ENCODE data around the gene TSEN15.
"Not testable (repeated sequence)": the region's sequence is repeated elsewhere in the genome, so short reads cannot be mapped to it uniquely, and the experiment has no call there.

The TSEN15 gene

GRCh38 chr1:184056921-184057555 is 5.5 kb downstream of the TSEN15 start:
- ATAC-seq: no peak

GRCh38 chr1:184059887-184060286 is 8.4 kb downstream of the TSEN15 start:
- ATAC-seq: no peak

GRCh38 chr1:184060316-184060715 is 8.8 kb downstream of the TSEN15 start:
- no peak for ATAC-seq

DNA sequence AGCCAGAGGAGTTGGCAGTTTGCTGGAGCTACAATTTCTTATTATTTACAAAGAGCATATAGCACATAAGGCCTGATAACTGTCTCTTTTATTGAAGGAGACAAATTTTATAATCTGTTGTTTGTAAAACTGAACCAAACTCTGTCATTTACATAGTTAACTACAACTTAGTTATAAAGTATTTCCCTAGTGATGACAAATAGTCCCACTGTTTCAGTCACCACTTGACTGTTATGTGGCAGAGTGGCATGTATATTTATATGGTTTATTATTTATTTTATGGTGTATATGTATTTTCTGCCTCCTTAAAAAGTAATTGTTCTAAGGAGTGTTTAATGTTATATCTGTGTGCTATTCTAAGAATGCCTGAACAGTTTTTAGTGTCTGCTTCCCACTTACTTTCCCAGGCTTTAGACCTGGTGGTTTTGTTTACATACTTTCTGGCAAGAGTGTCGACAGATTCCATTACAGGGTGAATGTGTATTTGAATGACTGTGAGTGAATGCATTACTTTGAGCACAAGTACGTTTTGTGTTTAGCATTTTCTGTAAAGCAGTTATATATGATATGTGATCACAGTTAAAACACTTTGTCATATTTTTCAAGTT is 10.0 kb downstream of the TSEN15 start:
- no peak for ATAC-seq

GRCh38 chr1:184062640-184063286 is 11.2 kb downstream of the TSEN15 start:
- ATAC-seq: no peak

- no peak for ATAC-seq
Measured at GRCh38 chr1:184065559-184065958, 14.0 kb downstream of the TSEN15 start.

DNA sequence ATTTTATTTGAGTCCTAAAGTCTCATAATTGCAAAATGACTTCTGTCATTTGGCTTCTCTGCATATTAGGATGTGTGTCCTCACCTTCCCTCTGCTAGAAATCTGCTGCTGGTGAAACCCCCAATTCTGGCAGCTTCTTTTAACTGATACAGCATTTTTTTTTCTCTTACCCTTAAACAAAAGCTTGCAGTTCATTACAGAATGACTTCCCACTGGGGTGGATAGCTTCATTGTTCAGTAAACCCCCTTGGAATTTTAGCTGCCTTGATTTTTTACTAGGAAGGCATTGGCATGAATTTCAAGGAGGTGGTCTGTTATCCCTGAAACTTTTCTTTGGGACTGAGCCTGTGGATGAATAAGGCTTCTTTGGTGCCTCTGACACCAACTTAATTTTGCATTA is 16.8 kb downstream of the TSEN15 start:
- no peak for ATAC-seq

DNA sequence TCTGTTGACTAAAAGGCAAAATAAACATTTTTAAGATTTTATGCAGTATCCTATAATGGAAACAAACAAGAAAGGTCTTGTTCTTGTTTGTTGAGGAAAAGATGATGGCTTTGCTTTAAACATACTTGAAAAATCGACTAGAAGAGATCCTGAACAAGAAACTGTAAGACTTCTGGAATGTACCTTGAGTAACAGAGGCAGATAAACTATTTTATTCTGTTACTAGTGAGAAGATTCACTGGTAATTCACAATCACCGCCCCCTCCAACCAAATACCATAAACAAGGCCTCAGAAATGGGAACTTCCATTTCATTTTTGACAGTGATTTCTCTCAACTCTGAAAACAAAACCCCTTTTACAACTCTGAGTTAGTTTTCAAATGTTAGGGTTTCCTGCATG is 18.1 kb downstream of the TSEN15 start:
- ATAC-seq: no peak

GRCh38 chr1:184072376-184072775 is 20.8 kb downstream of the TSEN15 start:
- ATAC-seq: no peak

DNA sequence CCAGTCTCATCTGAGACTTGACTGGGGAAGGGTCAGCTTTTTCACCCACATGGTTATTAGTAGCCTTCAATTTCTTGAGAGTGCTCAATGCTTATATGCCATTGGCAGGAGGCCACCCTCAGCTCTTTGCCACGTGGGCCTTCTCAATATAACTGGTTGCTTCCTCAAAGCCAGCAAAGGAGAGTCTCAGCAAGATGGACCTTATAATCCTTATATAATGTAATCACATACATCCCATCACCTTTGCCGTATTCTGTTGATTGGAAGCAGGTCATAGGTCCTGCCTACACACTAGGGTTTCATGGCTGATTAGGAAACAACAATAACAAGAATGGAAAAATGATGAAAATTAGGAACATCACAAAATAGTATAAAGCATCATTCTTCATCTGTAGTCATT is 22.9 kb downstream of the TSEN15 start:
- ATAC-seq: no peak

GRCh38 chr1:184075055-184076029 is 23.8 kb downstream of the TSEN15 start:
- ATAC-seq: peak in 1 of 2 donors; percentile 28

GRCh38 chr1:184078564-184079249 is 27.2 kb downstream of the TSEN15 start:
- no peak for ATAC-seq

DNA sequence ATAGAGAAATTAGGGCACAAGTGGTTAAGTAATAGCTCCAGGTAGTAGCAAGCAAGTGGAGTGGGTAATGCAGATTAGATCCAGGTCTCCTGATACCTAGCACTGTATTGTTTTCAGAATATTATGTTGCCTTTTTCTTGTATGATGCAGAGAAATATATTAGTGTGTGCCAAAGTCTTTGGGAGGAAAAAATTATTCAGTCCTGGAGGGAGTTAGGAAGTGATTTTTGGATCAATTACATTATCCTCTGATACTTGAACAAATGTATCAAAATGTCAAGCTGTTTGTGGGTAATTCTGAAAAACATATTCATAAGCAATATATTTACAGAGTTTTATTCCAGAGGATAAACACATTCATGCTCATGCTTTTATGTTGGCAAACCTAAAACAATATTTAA is 28.8 kb downstream of the TSEN15 start:
- ATAC-seq: no peak

- no peak for ATAC-seq
Measured at GRCh38 chr1:184082541-184083415, 31.2 kb downstream of the TSEN15 start.

GRCh38 chr1:184085667-184086066 is 34.1 kb downstream of the TSEN15 start:
- ATAC-seq: no peak

GRCh38 chr1:184088037-184088436 is 36.5 kb downstream of the TSEN15 start:
- no peak for ATAC-seq

DNA sequence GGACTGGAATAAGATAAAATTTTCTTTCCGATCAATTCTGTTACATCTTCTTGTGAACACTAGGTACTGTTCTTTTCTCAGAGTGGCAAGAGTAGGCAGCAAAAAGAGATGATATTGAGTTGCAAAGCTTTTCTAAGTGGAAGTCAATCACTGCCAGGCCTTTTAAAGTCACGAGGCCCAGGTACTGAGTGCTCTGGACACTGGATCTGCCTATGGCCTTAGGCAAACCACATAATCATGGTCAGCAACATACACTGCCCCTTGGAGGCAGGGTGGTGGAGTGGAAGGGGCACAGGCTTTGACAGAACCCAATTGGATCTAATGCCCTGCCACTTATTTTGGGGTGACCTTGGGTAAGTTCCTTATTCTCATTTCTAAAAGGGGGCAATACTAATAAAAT is 41.5 kb downstream of the TSEN15 start:
- no peak for ATAC-seq

GRCh38 chr1:184096005-184096404 is 44.5 kb downstream of the TSEN15 start:
- ATAC-seq: no peak

GRCh38 chr1:184096580-184096979 is 45.0 kb downstream of the TSEN15 start:
- not testable (repeated sequence) for ATAC-seq

DNA sequence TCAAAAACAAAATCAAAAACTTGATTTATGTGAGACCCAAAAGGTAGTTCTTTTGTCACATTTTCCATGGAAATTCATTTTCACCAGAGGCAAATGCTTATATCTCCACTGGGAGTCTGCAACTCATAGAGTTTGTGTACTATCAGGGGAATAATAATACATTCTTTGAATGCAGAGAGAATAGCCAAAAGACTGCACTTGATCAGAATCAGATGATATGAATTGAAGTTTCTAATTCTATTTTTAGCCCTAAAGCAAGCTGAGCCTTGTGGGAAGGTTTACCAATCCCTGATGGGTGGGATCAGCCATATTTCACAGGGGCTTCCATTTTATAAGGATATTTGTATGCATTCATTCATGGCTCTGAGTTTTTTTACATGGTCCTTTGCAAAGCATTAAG is 49.6 kb downstream of the TSEN15 start:
- ATAC-seq: no peak

GRCh38 chr1:184101571-184101970 is 50.0 kb downstream of the TSEN15 start:
- ATAC-seq: no peak

Measured in activated CD4-positive, CD25-positive, alpha-beta regulatory T cell treated with anti-CD3 and anti-CD28 coated beads, Interleukin-2, amount 50 U/mL, for 24 hours (primary cell).